Neural progenitor cell (in vitro differentiated cells): Measurements from ENCODE around the gene ARID5B. TPM values are rescaled to one million over a fixed set of nuclear protein-coding genes. Genes with fewer than 3 reads are reported as not detected.
A peak's percentile ranks its signal among the peaks of the same experiment; 100 is the strongest.

Experiments used
- DNase-seq: peaks from one replicate; pipeline ENCODE4 v3.0.0-alpha.2; 2016; ENCODE audit warnings: low spot score
- H2AFZ ChIP-seq: fragments of 200-600 bp; sonication (generic); replicated peaks from 2 replicates; pipeline ENCODE4 v1.6.1; 2016; ENCODE audit warnings: antibody characterized with exemption
- H3F3A ChIP-seq: fragments of 200-600 bp; sonication (generic); 2 replicates; pipeline ENCODE4 v1.6.1; 2016; ENCODE audit warnings: antibody characterized with exemption, low read depth
- H3K27ac ChIP-seq: fragments of 200-600 bp; sonication (generic); 2 replicates; pipeline ENCODE4 v1.5.1; 2016; ENCODE audit warnings: mild to moderate bottlenecking
- H3K27me3 ChIP-seq: fragments of 200-600 bp; sonication (generic); 2 replicates; pipeline ENCODE4 v1.6.1; 2016; ENCODE audit warnings: mild to moderate bottlenecking, moderate library complexity
- H3K36me3 ChIP-seq: fragments of 200-600 bp; sonication (generic); 2 replicates; pipeline ENCODE4 v1.5.1; 2016
- H3K4me1 ChIP-seq: fragments of 200-600 bp; sonication (generic); 2 replicates; pipeline ENCODE4 v1.6.1; 2016; ENCODE audit warnings: mixed run types
- H3K4me2 ChIP-seq: fragments of 200-600 bp; sonication (generic); 2 replicates; pipeline ENCODE4 v1.6.1; 2016
- H3K4me3 ChIP-seq: fragments of 200-600 bp; sonication (generic); 2 replicates; pipeline ENCODE4 v1.5.1; 2016
- H3K79me2 ChIP-seq: fragments of 200-600 bp; sonication (generic); 2 replicates; pipeline ENCODE4 v1.6.1; 2016; ENCODE audit warnings: low read depth
- H3K9ac ChIP-seq: fragments of 200-600 bp; sonication (generic); 2 replicates; pipeline ENCODE4 v1.6.1; 2016
- H3K9me3 ChIP-seq: fragments of 200-600 bp; sonication (generic); 2 replicates; pipeline ENCODE4 v1.5.1; 2016; ENCODE audit warnings: low read depth
- H4K20me1 ChIP-seq: fragments of 200-600 bp; sonication (generic); 2 replicates; pipeline ENCODE4 v1.6.1; 2016; ENCODE audit warnings: low read depth
- H3K27ac Mint-ChIP-seq: 3 replicates; pipeline ENCODE4 v1.8.0; 2021; ENCODE audit warnings: mixed read lengths
- H3K27me3 Mint-ChIP-seq: 2 replicates; pipeline ENCODE4 v1.8.0; 2022; ENCODE audit warnings: low read depth, mild to moderate bottlenecking, inconsistent platforms, moderate library complexity, mixed read lengths; ENCODE audit not compliant: insufficient read depth
- H3K36me3 Mint-ChIP-seq: 3 replicates; pipeline ENCODE4 v1.8.0; 2021; ENCODE audit warnings: mixed read lengths
- H3K4me1 Mint-ChIP-seq: 3 replicates; pipeline ENCODE4 v1.8.0; 2021; ENCODE audit warnings: mixed read lengths
- H3K4me3 Mint-ChIP-seq: 3 replicates; pipeline ENCODE4 v1.8.0; 2021; ENCODE audit warnings: mild to moderate bottlenecking, moderate library complexity, mixed read lengths
- H3K9me3 Mint-ChIP-seq: 3 replicates; pipeline ENCODE4 v1.8.0; 2020; ENCODE audit warnings: mixed read lengths
- CTCF ChIP-seq: fragments of 200-600 bp; sonication (generic); IDR thresholded peaks from 2 replicates; pipeline ENCODE4 v1.5.1; 2017; ENCODE audit warnings: antibody characterized with exemption, mild to moderate bottlenecking
- EZH2 ChIP-seq: fragments of 200-600 bp; sonication (generic); IDR thresholded peaks from 2 replicates; pipeline ENCODE4 v1.6.1; 2017; ENCODE audit warnings: antibody characterized with exemption, mild to moderate bottlenecking, moderate library complexity
- EZH2phosphoT487 ChIP-seq: fragments of 200-600 bp; sonication (generic); IDR thresholded peaks from 2 replicates; pipeline ENCODE4 v1.6.1; 2017; ENCODE audit warnings: antibody characterized with exemption
- total RNA-seq: library from RNA; depleted of rRNA; stranded (reverse); fragments of >200 nt; gene quantifications from 2 replicates; pipeline ENCODE4 v1.2.3, GENCODE V29; 2015; ENCODE audit warnings: low replicate concordance

Gene ARID5B
- total RNA-seq, 1 donor from 2014 or later, result 1.5 TPM

- Histone ChIP-seq H3K4me3 (no peak overlapping the region), H3K27me3 (no peaks in the 10 kb centered on the region), H3F3A (no peaks in the 10 kb centered on the region), H3K4me1 (no peaks in the 10 kb centered on the region), H3K27ac (no peak overlapping the region), H3K36me3 (no peaks in the 10 kb centered on the region), H3K9me3 (no peaks in the 10 kb centered on the region), H4K20me1 (no peaks in the 10 kb centered on the region), H2AFZ (no peak overlapping the region), H3K79me2 (no peaks in the 10 kb centered on the region), H3K9ac (no peak overlapping the region), H3K4me2 (no peak overlapping the region)
- Mint-ChIP-seq H3K27ac (peak overlapping the region; percentile 21), H3K4me3 (no peak overlapping the region), H3K36me3 (peaks cover 18% of the 10 kb centered on the region), H3K9me3 (no peaks in the 10 kb centered on the region), H3K4me1 (peaks cover 38% of the 10 kb centered on the region), H3K27me3 (no peaks in the 10 kb centered on the region)
- DNase-seq, result no peak
- TF ChIP-seq CTCF (no peak), EZH2 (no peak), EZH2phosphoT487 (no peak)
Measured at GRCh38 chr10:62081341-62082270, 180.1 kb downstream of the ARID5B start.

- Mint-ChIP-seq H3K27ac (peak overlapping the region; percentile 86), H3K4me3 (no peak overlapping the region), H3K36me3 (peaks cover 18% of the 10 kb centered on the region), H3K27me3 (no peaks in the 10 kb centered on the region), H3K9me3 (no peaks in the 10 kb centered on the region), H3K4me1 (peaks cover 34% of the 10 kb centered on the region)
- Histone ChIP-seq H4K20me1 (no peaks in the 10 kb centered on the region), H3F3A (no peaks in the 10 kb centered on the region), H3K9me3 (no peaks in the 10 kb centered on the region), H3K4me3 (no peak overlapping the region), H3K36me3 (no peaks in the 10 kb centered on the region), H3K9ac (no peak overlapping the region), H3K27ac (no peak overlapping the region), H3K27me3 (no peaks in the 10 kb centered on the region), H3K79me2 (no peaks in the 10 kb centered on the region), H3K4me2 (no peak overlapping the region), H3K4me1 (no peaks in the 10 kb centered on the region), H2AFZ (no peak overlapping the region)
- no peak for DNase-seq
- TF ChIP-seq EZH2phosphoT487, result no peak
- TF ChIP-seq EZH2, result no peak
Measured at GRCh38 chr10:62082271-62082656, 180.8 kb downstream of the ARID5B start.

GRCh38 chr10:62082729-62083411 is 181.4 kb downstream of the ARID5B start:
- H4K20me1 ChIP-seq, result no peaks in the 10 kb centered on the region
- DNase-seq, result no peak
- H3F3A ChIP-seq, result no peaks in the 10 kb centered on the region
- H3K9me3 Mint-ChIP-seq, result no peaks in the 10 kb centered on the region
- peaks cover 34% of the 10 kb centered on the region for H3K4me1 Mint-ChIP-seq
- H3K4me3 Mint-ChIP-seq, result no peak overlapping the region
- H3K4me2 ChIP-seq, result no peak overlapping the region
- H3K27ac Mint-ChIP-seq, result peak overlapping the region; percentile 16
- no peaks in the 10 kb centered on the region for H3K27me3 Mint-ChIP-seq
- H3K4me3 ChIP-seq, result no peak overlapping the region
- H3K27ac ChIP-seq, result no peak overlapping the region
- no peaks in the 10 kb centered on the region for H3K27me3 ChIP-seq
- no peak overlapping the region for H3K9ac ChIP-seq
- TF ChIP-seq EZH2, result no peak
- no peak for TF ChIP-seq EZH2phosphoT487
- TF ChIP-seq CTCF, result no peak
- H3K36me3 ChIP-seq, result no peaks in the 10 kb centered on the region
- H3K36me3 Mint-ChIP-seq, result peaks cover 20% of the 10 kb centered on the region
- H3K9me3 ChIP-seq, result no peaks in the 10 kb centered on the region
- H2AFZ ChIP-seq, result no peak overlapping the region
- H3K79me2 ChIP-seq, result no peaks in the 10 kb centered on the region
- H3K4me1 ChIP-seq, result no peaks in the 10 kb centered on the region
